ENCODE results near the gene FIGNL1.

Gene FIGNL1

GRCh38 chr7:50404392-50404791 is 45.8 kb downstream of the FIGNL1 start:
- Histone ChIP-seq H3K9ac (ENCODE audit: low read length) (no peak overlapping the region), H4K20me1 (ENCODE audit: low read depth, low read length) (peaks cover 17% of the 10 kb centered on the region), H2AFZ (ENCODE audit: low read depth, low read length, severe bottlenecking) (no peak overlapping the region), H3K9me3 (ENCODE audit: insufficient read depth, low read length) (no peaks in the 10 kb centered on the region), H3K79me2 (ENCODE audit: insufficient read depth, low read length) (no peaks in the 10 kb centered on the region), H3K9me2 (replicated peaks; ENCODE audit: insufficient read depth, low read length) (no peaks in the 10 kb centered on the region), H3K36me3 (ENCODE audit: low read length) (peaks cover 24% of the 10 kb centered on the region; the same call in 1 of the 2 replicates), H3K4me3 (ENCODE audit: insufficient read depth, low read length, poor library complexity, severe bottlenecking) (no peak overlapping the region), H3K4me2 (ENCODE audit: low read depth, low read length, poor library complexity, severe bottlenecking) (no peak overlapping the region), H3K27ac (ENCODE audit: low read depth, low read length) (no peak overlapping the region), H3K27me3 (ENCODE audit: low read length) (no peaks in the 10 kb centered on the region), H3F3A (ENCODE audit: insufficient read depth) (peaks cover 48% of the 10 kb centered on the region)
- no peak for TF ChIP-seq EZH2phosphoT487 (conservative IDR thresholded peaks at IDR 0.05; ENCODE audit: low read length)
- TF ChIP-seq CTCF (IDR thresholded peaks at IDR 0.05; ENCODE audit: insufficient read depth, low read length, poor library complexity, severe bottlenecking): no peak

DNA sequence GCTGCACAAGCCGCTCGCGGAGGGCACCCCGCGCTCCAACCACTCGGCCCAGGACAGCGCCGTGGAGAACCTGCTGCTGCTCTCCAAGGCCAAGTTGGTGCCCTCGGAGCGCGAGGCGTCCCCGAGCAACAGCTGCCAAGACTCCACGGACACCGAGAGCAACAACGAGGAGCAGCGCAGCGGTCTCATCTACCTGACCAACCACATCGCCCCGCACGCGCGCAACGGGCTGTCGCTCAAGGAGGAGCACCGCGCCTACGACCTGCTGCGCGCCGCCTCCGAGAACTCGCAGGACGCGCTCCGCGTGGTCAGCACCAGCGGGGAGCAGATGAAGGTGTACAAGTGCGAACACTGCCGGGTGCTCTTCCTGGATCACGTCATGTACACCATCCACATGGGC is 50.0 kb downstream of the FIGNL1 start:
- Histone ChIP-seq H3K9me3 (ENCODE audit: insufficient read depth, low read length) (no peaks in the 10 kb centered on the region), H3K9me2 (replicated peaks; ENCODE audit: insufficient read depth, low read length) (no peaks in the 10 kb centered on the region), H3K4me3 (ENCODE audit: insufficient read depth, low read length, poor library complexity, severe bottlenecking) (no peak overlapping the region), H3K79me2 (ENCODE audit: insufficient read depth, low read length) (peaks cover 13% of the 10 kb centered on the region), H3K27me3 (ENCODE audit: low read length) (no peaks in the 10 kb centered on the region), H4K20me1 (ENCODE audit: low read depth, low read length) (peaks cover 31% of the 10 kb centered on the region), H3K36me3 (ENCODE audit: low read length) (peaks cover 54% of the 10 kb centered on the region), H3F3A (ENCODE audit: insufficient read depth) (peaks cover 57% of the 10 kb centered on the region), H3K27ac (ENCODE audit: low read depth, low read length) (no peak overlapping the region), H3K4me2 (ENCODE audit: low read depth, low read length, poor library complexity, severe bottlenecking) (no peak overlapping the region), H2AFZ (ENCODE audit: low read depth, low read length, severe bottlenecking) (no peak overlapping the region), H3K9ac (ENCODE audit: low read length) (no peak overlapping the region)
- TF ChIP-seq EZH2phosphoT487 (conservative IDR thresholded peaks at IDR 0.05; ENCODE audit: low read length) (no peak), CTCF (IDR thresholded peaks at IDR 0.05; ENCODE audit: insufficient read depth, low read length, poor library complexity, severe bottlenecking) (no peak)

GRCh38 chr7:50399635-50400034 is 50.5 kb downstream of the FIGNL1 start:
- Histone ChIP-seq H3K27ac (ENCODE audit: low read depth, low read length) (no peak overlapping the region), H3K9me2 (replicated peaks; ENCODE audit: insufficient read depth, low read length) (no peaks in the 10 kb centered on the region), H2AFZ (ENCODE audit: low read depth, low read length, severe bottlenecking) (no peak overlapping the region), H3K9me3 (ENCODE audit: insufficient read depth, low read length) (no peaks in the 10 kb centered on the region), H3K79me2 (ENCODE audit: insufficient read depth, low read length) (peaks cover 14% of the 10 kb centered on the region), H3K4me2 (ENCODE audit: low read depth, low read length, poor library complexity, severe bottlenecking) (no peak overlapping the region), H4K20me1 (ENCODE audit: low read depth, low read length) (peaks cover 36% of the 10 kb centered on the region), H3K36me3 (ENCODE audit: low read length) (peaks cover 59% of the 10 kb centered on the region), H3K9ac (ENCODE audit: low read length) (no peak overlapping the region), H3K4me3 (ENCODE audit: insufficient read depth, low read length, poor library complexity, severe bottlenecking) (no peak overlapping the region), H3F3A (ENCODE audit: insufficient read depth) (peaks cover 57% of the 10 kb centered on the region), H3K27me3 (ENCODE audit: low read length) (no peaks in the 10 kb centered on the region)
- TF ChIP-seq EZH2phosphoT487 (conservative IDR thresholded peaks at IDR 0.05; ENCODE audit: low read length): no peak
- no peak for TF ChIP-seq CTCF (IDR thresholded peaks at IDR 0.05; ENCODE audit: insufficient read depth, low read length, poor library complexity, severe bottlenecking)

Measured in SU-DHL-6 (cell line).